OCI-LY1 (cell line): ENCODE data around the gene HTR2A.
"Not testable (repeated sequence)": the region's sequence is repeated elsewhere in the genome, so short reads cannot be mapped to it uniquely, and the experiment has no call there.

Experiments
- H2AFZ ChIP-seq: fragments of 200-600 bp; sonication (generic), shearing (Covaris generic); 2 replicates; pipeline ENCODE4 v1.6.0; 2014; ENCODE audit warnings: antibody characterized with exemption, mild to moderate bottlenecking, low read length
- H3F3A ChIP-seq: fragments of 200-600 bp; sonication (generic), shearing (Covaris generic); 2 replicates; pipeline ENCODE4 v1.6.0; 2014; ENCODE audit warnings: mild to moderate bottlenecking, antibody characterized with exemption, low read length, moderate library complexity; ENCODE audit not compliant: insufficient read depth
- H3K27ac ChIP-seq: fragments of 200-600 bp; sonication (generic); 2 replicates; pipeline ENCODE4 v1.5.1; 2014; ENCODE audit warnings: low read length, mixed run types, mild to moderate bottlenecking, low read depth; ENCODE audit not compliant: poor library complexity, severe bottlenecking
- H3K27me3 ChIP-seq: fragments of 200-600 bp; sonication (generic); 2 replicates; pipeline ENCODE4 v1.6.0; 2014; ENCODE audit warnings: antibody characterized with exemption, mild to moderate bottlenecking, low read length, moderate library complexity; ENCODE audit not compliant: insufficient read depth
- H3K36me3 ChIP-seq: fragments of 200-600 bp; sonication (generic); 2 replicates; pipeline ENCODE4 v1.6.1; 2014; ENCODE audit warnings: mild to moderate bottlenecking, antibody characterized with exemption, low read length, moderate library complexity, mixed read lengths; ENCODE audit not compliant: insufficient read depth
- H3K4me1 ChIP-seq: fragments of 200-600 bp; sonication (generic); 2 replicates; pipeline ENCODE4 v1.5.1; 2014; ENCODE audit warnings: mild to moderate bottlenecking, low read length, moderate library complexity; ENCODE audit not compliant: insufficient read depth, severe bottlenecking
- H3K4me2 ChIP-seq: fragments of 200-600 bp; sonication (generic), shearing (Covaris generic); 2 replicates; pipeline ENCODE4 v1.6.1; 2014; ENCODE audit warnings: low read length
- H3K4me3 ChIP-seq: fragments of 200-600 bp; sonication (generic); 2 replicates; pipeline ENCODE4 v1.5.1; 2014; ENCODE audit warnings: low read length, low read depth, mild to moderate bottlenecking, mixed read lengths; ENCODE audit not compliant: poor library complexity, severe bottlenecking
- H3K79me2 ChIP-seq: fragments of 200-600 bp; shearing (Covaris generic); 2 replicates; pipeline ENCODE4 v1.6.1; 2016; ENCODE audit warnings: mixed run types, low read length, mixed read lengths; ENCODE audit not compliant: insufficient read depth
- H3K9ac ChIP-seq: fragments of 200-600 bp; sonication (generic), shearing (Covaris generic); 2 replicates; pipeline ENCODE4 v1.6.1; 2014; ENCODE audit warnings: mild to moderate bottlenecking, low read length, mixed read lengths
- H3K9me2 ChIP-seq: fragments of 200-600 bp; sonication (generic), shearing (Covaris generic); 2 replicates; pipeline ENCODE4 v1.6.1; 2014; ENCODE audit warnings: low read depth, mild to moderate bottlenecking, low read length, mixed read lengths
- H3K9me3 ChIP-seq: fragments of 200-600 bp; shearing (Covaris generic); 2 replicates; pipeline ENCODE4 v1.6.1; 2014; ENCODE audit warnings: low read length, mixed read lengths
- H4K20me1 ChIP-seq: fragments of 200-600 bp; sonication (generic), shearing (Covaris generic); 2 replicates; pipeline ENCODE4 v1.6.0; 2016; ENCODE audit warnings: mild to moderate bottlenecking, low read length; ENCODE audit not compliant: insufficient read depth
- EZH2 ChIP-seq: fragments of 200-600 bp; sonication (generic), shearing (Covaris generic); IDR thresholded peaks from 2 replicates; pipeline ENCODE4 v1.8.0; 2017; ENCODE audit warnings: borderline replicate concordance, mixed run types, mild to moderate bottlenecking, antibody characterized with exemption, low read length, moderate library complexity, mixed read lengths
- TF ChIP-seq, protein P1 (sequence below): fragments of 200-600 bp; sonication (generic), shearing (Covaris generic); IDR thresholded peaks from 2 replicates; pipeline ENCODE4 v1.5.1; 2017; ENCODE audit warnings: mild to moderate bottlenecking, antibody characterized with exemption, low read length, moderate library complexity, mixed read lengths

The HTR2A gene

DNA sequence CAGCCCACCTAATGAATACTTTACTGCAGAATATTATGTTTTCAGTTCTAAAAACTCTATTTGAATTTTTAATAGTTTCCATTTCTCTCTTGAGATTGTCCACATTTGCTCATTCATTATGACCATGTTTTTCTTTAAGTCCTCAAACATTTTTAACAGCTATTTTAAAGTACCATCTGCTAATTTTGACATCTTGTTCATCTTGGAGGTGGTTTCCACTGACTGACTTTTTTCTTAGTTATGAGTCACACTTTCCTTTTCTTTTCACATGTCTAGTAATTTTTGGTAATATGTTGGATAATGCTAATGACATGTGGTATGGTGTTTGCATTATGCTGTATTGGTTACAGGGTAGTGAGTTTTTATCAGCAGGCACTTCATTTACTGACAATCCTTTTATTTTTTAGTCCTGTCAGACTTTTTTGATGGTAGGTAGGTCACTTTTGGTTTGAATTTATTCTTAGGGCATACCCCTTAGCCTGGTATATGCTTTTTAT is 84.5 kb downstream of the HTR2A start:
- H3K4me1 ChIP-seq = no peaks in the 10 kb centered on the region
- H2AFZ ChIP-seq = no peak overlapping the region
- H3K9me3 ChIP-seq = peaks cover 5% of the 10 kb centered on the region; the same call in 1 of the 2 replicates
- H3K36me3 ChIP-seq = no peaks in the 10 kb centered on the region
- H3K9ac ChIP-seq = no peak overlapping the region
- H3K27ac ChIP-seq = no peak overlapping the region
- H3K79me2 ChIP-seq = no peaks in the 10 kb centered on the region
- no peaks in the 10 kb centered on the region; the same call in 1 of the 2 replicates for H3K9me2 ChIP-seq
- H4K20me1 ChIP-seq = no peaks in the 10 kb centered on the region
- H3F3A ChIP-seq = no peaks in the 10 kb centered on the region
- no peak overlapping the region for H3K4me2 ChIP-seq
- no peaks in the 10 kb centered on the region for H3K27me3 ChIP-seq
- no peak overlapping the region for H3K4me3 ChIP-seq
- TF ChIP-seq, protein P1, sequence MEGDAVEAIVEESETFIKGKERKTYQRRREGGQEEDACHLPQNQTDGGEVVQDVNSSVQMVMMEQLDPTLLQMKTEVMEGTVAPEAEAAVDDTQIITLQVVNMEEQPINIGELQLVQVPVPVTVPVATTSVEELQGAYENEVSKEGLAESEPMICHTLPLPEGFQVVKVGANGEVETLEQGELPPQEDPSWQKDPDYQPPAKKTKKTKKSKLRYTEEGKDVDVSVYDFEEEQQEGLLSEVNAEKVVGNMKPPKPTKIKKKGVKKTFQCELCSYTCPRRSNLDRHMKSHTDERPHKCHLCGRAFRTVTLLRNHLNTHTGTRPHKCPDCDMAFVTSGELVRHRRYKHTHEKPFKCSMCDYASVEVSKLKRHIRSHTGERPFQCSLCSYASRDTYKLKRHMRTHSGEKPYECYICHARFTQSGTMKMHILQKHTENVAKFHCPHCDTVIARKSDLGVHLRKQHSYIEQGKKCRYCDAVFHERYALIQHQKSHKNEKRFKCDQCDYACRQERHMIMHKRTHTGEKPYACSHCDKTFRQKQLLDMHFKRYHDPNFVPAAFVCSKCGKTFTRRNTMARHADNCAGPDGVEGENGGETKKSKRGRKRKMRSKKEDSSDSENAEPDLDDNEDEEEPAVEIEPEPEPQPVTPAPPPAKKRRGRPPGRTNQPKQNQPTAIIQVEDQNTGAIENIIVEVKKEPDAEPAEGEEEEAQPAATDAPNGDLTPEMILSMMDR = no peak
- no peak for TF ChIP-seq EZH2

DNA sequence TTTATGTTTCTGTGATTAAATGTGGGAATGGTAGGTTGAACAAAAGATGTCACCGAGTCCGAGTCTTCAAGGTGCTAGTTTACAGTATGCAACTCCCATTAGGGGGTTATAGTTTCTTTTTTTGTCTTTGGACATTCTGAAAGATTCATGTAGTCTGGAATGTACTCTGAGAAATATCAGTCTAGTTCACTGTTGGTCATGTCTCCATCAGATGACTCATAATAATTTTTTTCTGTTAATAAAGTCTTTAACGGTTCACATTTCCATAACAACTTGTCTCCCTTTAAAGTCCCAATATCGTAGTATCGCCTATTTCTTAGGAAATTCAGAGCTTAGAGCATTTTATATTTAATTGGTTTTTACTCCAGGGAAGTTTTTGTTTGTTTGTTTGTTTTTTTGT is 86.4 kb downstream of the HTR2A start:
- Histone ChIP-seq H3K9me3 (peaks cover 5% of the 10 kb centered on the region; the same call in 1 of the 2 replicates), H3K4me2 (no peak overlapping the region), H3K36me3 (no peaks in the 10 kb centered on the region), H3K79me2 (no peaks in the 10 kb centered on the region), H3K4me1 (no peaks in the 10 kb centered on the region), H3K27ac (no peak overlapping the region), H3K9ac (no peak overlapping the region), H2AFZ (no peak overlapping the region), H3K27me3 (no peaks in the 10 kb centered on the region), H3K9me2 (no peaks in the 10 kb centered on the region; the same call in 1 of the 2 replicates), H3F3A (no peaks in the 10 kb centered on the region), H3K4me3 (no peak overlapping the region), H4K20me1 (no peaks in the 10 kb centered on the region)
- TF ChIP-seq, protein P1 = no peak
- TF ChIP-seq EZH2 = no peak

DNA sequence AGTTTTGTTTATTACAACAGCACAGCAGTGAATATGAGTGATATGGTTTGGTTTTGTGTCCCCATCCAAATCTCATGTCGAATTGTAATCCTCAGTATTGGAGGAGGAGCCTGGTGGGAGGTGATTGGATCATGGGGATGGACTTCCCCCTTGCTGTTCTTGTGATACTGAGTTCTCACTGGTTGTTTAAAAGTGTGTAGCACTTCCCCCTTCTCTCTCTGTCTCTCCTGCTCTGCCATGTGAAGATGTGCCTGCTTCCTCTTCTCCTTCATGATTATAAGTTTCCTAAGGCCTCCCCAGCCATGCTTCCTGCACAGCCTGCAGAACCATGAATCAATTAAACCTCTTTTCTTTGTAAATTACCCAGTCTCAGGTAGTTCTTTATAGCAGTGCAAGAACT is 91.9 kb downstream of the HTR2A start:
- not testable (repeated sequence) for H2AFZ ChIP-seq, H3K4me3 ChIP-seq, H3K4me1 ChIP-seq, H4K20me1 ChIP-seq, H3K9me2 ChIP-seq, H3K36me3 ChIP-seq, H3F3A ChIP-seq, H3K9me3 ChIP-seq, H3K79me2 ChIP-seq, H3K9ac ChIP-seq, H3K4me2 ChIP-seq, H3K27me3 ChIP-seq, H3K27ac ChIP-seq

GRCh38 chr13:46804391-46804815 is 92.5 kb downstream of the HTR2A start:
- no peak for TF ChIP-seq EZH2
- TF ChIP-seq, protein P1 = no peak
- Histone ChIP-seq H3K27ac (no peak overlapping the region), H3K79me2 (no peaks in the 10 kb centered on the region), H2AFZ (no peak overlapping the region), H3K9ac (no peak overlapping the region), H3F3A (no peaks in the 10 kb centered on the region), H3K4me2 (no peak overlapping the region), H3K9me3 (no peaks in the 10 kb centered on the region), H3K4me3 (no peak overlapping the region), H3K27me3 (no peaks in the 10 kb centered on the region), H3K4me1 (no peaks in the 10 kb centered on the region), H4K20me1 (no peaks in the 10 kb centered on the region), H3K36me3 (no peaks in the 10 kb centered on the region), H3K9me2 (no peaks in the 10 kb centered on the region)
